ENCODE data around the gene MXD3. TPM values are rescaled to one million over a fixed set of nuclear protein-coding genes. Genes with fewer than 3 reads are reported as not detected.

MXD3 gene
- polyA plus RNA-seq, 3 donors, result 21.5 to 61.9 (median 25.5) TPM

DNA sequence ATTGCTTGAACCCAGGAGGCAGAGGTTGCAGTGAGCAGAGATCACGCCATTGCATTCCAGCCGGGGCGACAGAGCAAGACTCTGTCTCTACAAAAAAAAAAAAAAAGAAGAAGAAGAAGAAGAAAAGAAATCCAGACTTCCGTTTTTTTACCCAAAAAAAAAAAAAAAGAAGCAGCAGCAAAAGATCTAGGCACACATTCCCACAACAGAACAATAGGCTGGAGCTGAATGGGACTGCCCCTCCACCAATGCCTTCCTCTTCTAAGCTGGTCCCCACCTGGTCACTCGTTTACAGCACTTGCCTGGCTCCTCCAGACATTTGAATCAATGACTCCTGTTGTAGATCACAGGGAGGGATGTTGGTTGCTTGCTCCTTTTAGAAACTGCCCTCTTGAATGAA, 41.4 kb upstream of the MXD3 start:
- peaks cover 78% of the 10 kb centered on the region for H3K4me1 Mint-ChIP-seq
- peaks cover 76 to 90% of the 10 kb centered on the region in 2 donors for H3K4me1 ChIP-seq (ENCODE audit: control insufficient read depth in 1 of 2, insufficient read depth in 2 of 2, low read length in 2 of 2)
- no peaks in the 10 kb centered on the region for H3K27me3 ChIP-seq (ENCODE audit: control insufficient read depth in 2 of 2, insufficient read depth in 2 of 2, low read length in 2 of 2)
- H3K79me2 ChIP-seq (ENCODE audit: insufficient read depth, low read length), result peaks cover 44% of the 10 kb centered on the region
- peak overlapping the region; percentile 70 to 89 (median 83) for H3K27ac Mint-ChIP-seq
- H3K9me3 ChIP-seq (replicated peaks in 1 of 2; ENCODE audit: control insufficient read depth in 1 of 2, insufficient read depth in 1 of 2, low read length in 2 of 2), result peaks cover 0 to 7% of the 10 kb centered on the region in 2 donors
- H4K20me1 ChIP-seq (ENCODE audit: insufficient read depth, low read length), result peaks cover 30% of the 10 kb centered on the region
- peak overlapping the region; percentile 31 to 64 for H3K4me3 Mint-ChIP-seq
- peaks cover 3 to 11% (median 7%) of the 10 kb centered on the region in 7 donors for H3K9me3 Mint-ChIP-seq
- WGBS (ENCODE audit: insufficient coverage), result no CpG with 5 or more reads among the region's 5 CpGs
- H3K36me3 Mint-ChIP-seq, result peaks cover 11 to 21% of the 10 kb centered on the region in 2 donors
- H3K27me3 Mint-ChIP-seq (ENCODE audit: low read depth in 3 of 3), result peaks cover 0 to 2% (median 1%) of the 10 kb centered on the region in 3 donors
- peaks cover 9 to 15% of the 10 kb centered on the region in 2 donors for H3K36me3 ChIP-seq (replicated peaks in 1 of 2; ENCODE audit: control insufficient read depth in 1 of 2, insufficient read depth in 2 of 2, low read length in 2 of 2)
- H3K4me2 ChIP-seq (replicated peaks; ENCODE audit: extremely low read depth, low read length, poor library complexity, severe bottlenecking), result peak overlapping the region; percentile 33
- H3K27ac ChIP-seq (ENCODE audit: low read depth in 1 of 2, low read length in 2 of 2), result peak overlapping the region; percentile 21 to 53
- no peak overlapping the region for H3K9ac ChIP-seq (ENCODE audit: insufficient read depth, low read length, poor library complexity, severe bottlenecking)
- H2AFZ ChIP-seq (ENCODE audit: insufficient read depth, low read depth, low read length, poor library complexity, severe bottlenecking), result no peak overlapping the region
- intact Hi-C loops (cut with micrococcal nuclease), result loop anchor here in 1 of 2 donors (5.0 kb wide), 1 partner anchor 46 kb away; no protein-coding TSS in a partner anchor
- TF ChIP-seq, protein P1, sequence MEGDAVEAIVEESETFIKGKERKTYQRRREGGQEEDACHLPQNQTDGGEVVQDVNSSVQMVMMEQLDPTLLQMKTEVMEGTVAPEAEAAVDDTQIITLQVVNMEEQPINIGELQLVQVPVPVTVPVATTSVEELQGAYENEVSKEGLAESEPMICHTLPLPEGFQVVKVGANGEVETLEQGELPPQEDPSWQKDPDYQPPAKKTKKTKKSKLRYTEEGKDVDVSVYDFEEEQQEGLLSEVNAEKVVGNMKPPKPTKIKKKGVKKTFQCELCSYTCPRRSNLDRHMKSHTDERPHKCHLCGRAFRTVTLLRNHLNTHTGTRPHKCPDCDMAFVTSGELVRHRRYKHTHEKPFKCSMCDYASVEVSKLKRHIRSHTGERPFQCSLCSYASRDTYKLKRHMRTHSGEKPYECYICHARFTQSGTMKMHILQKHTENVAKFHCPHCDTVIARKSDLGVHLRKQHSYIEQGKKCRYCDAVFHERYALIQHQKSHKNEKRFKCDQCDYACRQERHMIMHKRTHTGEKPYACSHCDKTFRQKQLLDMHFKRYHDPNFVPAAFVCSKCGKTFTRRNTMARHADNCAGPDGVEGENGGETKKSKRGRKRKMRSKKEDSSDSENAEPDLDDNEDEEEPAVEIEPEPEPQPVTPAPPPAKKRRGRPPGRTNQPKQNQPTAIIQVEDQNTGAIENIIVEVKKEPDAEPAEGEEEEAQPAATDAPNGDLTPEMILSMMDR (IDR thresholded peaks at IDR 0.05), result no peak
- peak in 2 of 3 donors; percentile 57 to 67 for DNase-seq
- peak overlapping the region in 1 of 3 experiments; percentile 42 for H3K4me3 ChIP-seq (replicated peaks in 1 of 3; ENCODE audit: low read depth in 2 of 3, low read length in 3 of 3)

DNA sequence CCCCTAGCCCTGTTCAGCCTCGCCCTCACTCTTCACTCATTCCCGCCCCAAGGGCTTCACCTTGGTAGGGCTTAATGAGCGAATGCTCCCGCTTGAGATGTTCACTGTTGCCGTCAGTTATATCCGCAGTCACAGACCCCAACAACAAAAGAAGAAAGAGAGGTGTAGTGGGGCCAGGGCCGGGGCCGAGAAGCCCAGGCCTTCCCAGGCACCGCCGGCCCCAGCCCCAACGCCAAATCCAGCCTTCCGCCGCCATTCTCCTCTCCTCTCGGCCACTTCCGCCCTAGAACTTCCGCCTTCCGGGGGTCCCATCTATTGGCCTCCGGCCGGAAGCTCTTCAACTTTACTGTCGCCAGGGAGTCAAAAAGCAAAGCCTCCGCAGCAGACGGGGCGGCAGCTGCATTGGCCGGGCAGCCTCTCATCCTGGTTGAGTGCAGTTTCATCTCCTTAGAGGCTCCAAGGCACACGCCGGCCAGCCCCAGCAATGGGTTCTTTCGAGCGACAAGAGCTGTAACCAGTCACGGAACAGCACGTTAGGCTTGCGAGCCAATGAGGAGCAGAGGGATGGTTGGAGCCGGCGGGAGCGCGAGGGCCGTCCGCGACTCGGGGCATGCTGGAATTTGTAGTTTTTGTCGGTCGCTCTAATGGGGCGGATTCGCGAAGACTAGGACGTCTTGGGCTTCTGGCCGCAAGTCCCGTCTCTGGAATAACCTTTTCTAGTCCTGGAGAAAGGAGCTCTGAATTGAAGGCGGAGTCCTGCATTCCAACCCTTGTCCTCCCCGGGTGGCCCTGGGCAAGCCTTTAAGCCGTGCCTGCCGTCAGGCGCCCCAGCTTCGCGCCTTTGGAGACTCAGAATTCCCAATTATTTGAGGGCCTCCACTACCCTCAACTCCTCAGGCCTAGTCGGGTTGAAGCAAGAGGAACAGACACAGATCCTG, 40.0 kb upstream of the MXD3 start, which contains the start of gene LMAN2:
Gene LMAN2 (minus strand): TSS at position 277 of the 938 bp plus-strand sequence. CDS start 21 bp downstream, at position 256.
- 9% methylated on average over 44 of the region's 55 CpGs for WGBS (ENCODE audit: insufficient coverage)

More for the DNA sequence above, 40.0 kb upstream of the MXD3 start, which contains the start of gene LMAN2:
- peaks cover 18 to 29% of the 10 kb centered on the region in 2 donors for H3K36me3 ChIP-seq (replicated peaks in 1 of 2; ENCODE audit: control insufficient read depth in 1 of 2, insufficient read depth in 2 of 2, low read length in 2 of 2)
- H3K27ac Mint-ChIP-seq, result peak within 1 kb of the TSS; percentile 98 to 100 (median 100)
- H3K9ac ChIP-seq (ENCODE audit: insufficient read depth, low read length, poor library complexity, severe bottlenecking), result peak within 1 kb of the TSS; percentile 98
- H3K9me3 ChIP-seq (replicated peaks in 1 of 2; ENCODE audit: control insufficient read depth in 1 of 2, insufficient read depth in 1 of 2, low read length in 2 of 2), result peaks cover 0 to 7% of the 10 kb centered on the region in 2 donors
- H4K20me1 ChIP-seq (ENCODE audit: insufficient read depth, low read length), result peaks cover 43% of the 10 kb centered on the region
- TF ChIP-seq, protein P1 (IDR thresholded peaks at IDR 0.05), result no peak
- H3K4me1 ChIP-seq (ENCODE audit: control insufficient read depth in 1 of 2, insufficient read depth in 2 of 2, low read length in 2 of 2), result peaks cover 66 to 75% of the 10 kb centered on the region in 2 donors
- peak within 1 kb of the TSS; percentile 93 for H2AFZ ChIP-seq (ENCODE audit: insufficient read depth, low read depth, low read length, poor library complexity, severe bottlenecking)
- peak; percentile 92 to 94 (median 92) for DNase-seq
- peaks cover 54% of the 10 kb centered on the region for H3K79me2 ChIP-seq (ENCODE audit: insufficient read depth, low read length)
- intact Hi-C loops (cut with micrococcal nuclease), result loop anchor here in 1 of 2 donors (5.0 kb wide), 1 partner anchor 44 kb away; no protein-coding TSS in a partner anchor
- peaks cover 0 to 1% (median 0%) of the 10 kb centered on the region in 3 donors for H3K27me3 Mint-ChIP-seq (ENCODE audit: low read depth in 3 of 3)
- peaks cover 22 to 34% of the 10 kb centered on the region in 2 donors for H3K36me3 Mint-ChIP-seq
- H3K27ac ChIP-seq (ENCODE audit: low read depth in 1 of 2, low read length in 2 of 2), result peak within 1 kb of the TSS; percentile 93 to 99
- peak within 1 kb of the TSS; percentile 97 to 99 for H3K4me3 Mint-ChIP-seq
- peaks cover 3 to 11% (median 7%) of the 10 kb centered on the region in 7 donors for H3K9me3 Mint-ChIP-seq
- H3K4me1 Mint-ChIP-seq, result peaks cover 73% of the 10 kb centered on the region
- no peaks in the 10 kb centered on the region for H3K27me3 ChIP-seq (ENCODE audit: control insufficient read depth in 2 of 2, insufficient read depth in 2 of 2, low read length in 2 of 2)
- H3K4me3 ChIP-seq (replicated peaks in 1 of 3; ENCODE audit: low read depth in 2 of 3, low read length in 3 of 3), result peak within 1 kb of the TSS; percentile 76 to 99 (median 94)
- peak within 1 kb of the TSS; percentile 95 for H3K4me2 ChIP-seq (replicated peaks; ENCODE audit: extremely low read depth, low read length, poor library complexity, severe bottlenecking)

All from CD14-positive monocyte (primary cell).